Measurements from ENCODE around the gene PLS3. TPM values are rescaled to one million over a fixed set of nuclear protein-coding genes. Genes with fewer than 3 reads are reported as not detected.

PLS3 gene
- total and polyA plus RNA-seq, 12 donors, result 18.7 to 132 (median 50.3) TPM

DNA sequence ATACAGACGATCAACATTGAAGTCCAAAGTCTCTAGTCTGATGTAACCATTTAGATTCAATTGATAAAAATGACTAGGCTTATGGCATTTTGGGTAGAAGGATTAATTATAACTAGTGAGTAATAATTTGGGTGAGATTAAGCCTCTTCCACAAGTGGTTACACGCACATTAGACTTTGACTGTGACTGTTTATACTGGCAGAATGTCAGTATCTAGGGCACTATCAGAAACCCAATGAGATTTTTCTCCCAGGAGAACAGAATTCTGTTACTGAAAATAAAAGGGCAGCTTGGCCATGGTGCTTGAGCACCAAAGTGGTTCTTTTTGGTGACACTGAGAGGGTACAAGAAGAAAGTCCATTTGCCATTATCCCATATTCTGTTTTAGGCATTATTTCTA, 3.3 kb downstream of the PLS3 start:
- no peaks in the 10 kb centered on the region for H3K4me1 ChIP-seq (replicated peaks in 1 of 2)
- intact Hi-C loops (cut with DNase I), result loop anchor here in 1 of 2 donors (10.0 kb wide), 1 partner anchor 229 kb away; no protein-coding TSS in a partner anchor
- no peaks in the 10 kb centered on the region for H3K36me3 ChIP-seq (replicated peaks in 1 of 2)
- H3K27me3 ChIP-seq, result peaks cover 19% of the 10 kb centered on the region
- H3K27ac ChIP-seq, result no peak overlapping the region
- WGBS, 4 donors, result 29 to 40% (median 31%) methylated on average over 2 of the region's 2 CpGs
- DNase-seq, result no peak
- no peaks in the 10 kb centered on the region for H3K9me3 ChIP-seq (replicated peaks in 1 of 3)
- TF ChIP-seq, protein P1, sequence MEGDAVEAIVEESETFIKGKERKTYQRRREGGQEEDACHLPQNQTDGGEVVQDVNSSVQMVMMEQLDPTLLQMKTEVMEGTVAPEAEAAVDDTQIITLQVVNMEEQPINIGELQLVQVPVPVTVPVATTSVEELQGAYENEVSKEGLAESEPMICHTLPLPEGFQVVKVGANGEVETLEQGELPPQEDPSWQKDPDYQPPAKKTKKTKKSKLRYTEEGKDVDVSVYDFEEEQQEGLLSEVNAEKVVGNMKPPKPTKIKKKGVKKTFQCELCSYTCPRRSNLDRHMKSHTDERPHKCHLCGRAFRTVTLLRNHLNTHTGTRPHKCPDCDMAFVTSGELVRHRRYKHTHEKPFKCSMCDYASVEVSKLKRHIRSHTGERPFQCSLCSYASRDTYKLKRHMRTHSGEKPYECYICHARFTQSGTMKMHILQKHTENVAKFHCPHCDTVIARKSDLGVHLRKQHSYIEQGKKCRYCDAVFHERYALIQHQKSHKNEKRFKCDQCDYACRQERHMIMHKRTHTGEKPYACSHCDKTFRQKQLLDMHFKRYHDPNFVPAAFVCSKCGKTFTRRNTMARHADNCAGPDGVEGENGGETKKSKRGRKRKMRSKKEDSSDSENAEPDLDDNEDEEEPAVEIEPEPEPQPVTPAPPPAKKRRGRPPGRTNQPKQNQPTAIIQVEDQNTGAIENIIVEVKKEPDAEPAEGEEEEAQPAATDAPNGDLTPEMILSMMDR (IDR thresholded peaks at IDR 0.05), result no peak
- TF ChIP-seq POLR2A (IDR thresholded peaks at IDR 0.05), result no peak
- H3K4me3 ChIP-seq, result no peak overlapping the region

DNA sequence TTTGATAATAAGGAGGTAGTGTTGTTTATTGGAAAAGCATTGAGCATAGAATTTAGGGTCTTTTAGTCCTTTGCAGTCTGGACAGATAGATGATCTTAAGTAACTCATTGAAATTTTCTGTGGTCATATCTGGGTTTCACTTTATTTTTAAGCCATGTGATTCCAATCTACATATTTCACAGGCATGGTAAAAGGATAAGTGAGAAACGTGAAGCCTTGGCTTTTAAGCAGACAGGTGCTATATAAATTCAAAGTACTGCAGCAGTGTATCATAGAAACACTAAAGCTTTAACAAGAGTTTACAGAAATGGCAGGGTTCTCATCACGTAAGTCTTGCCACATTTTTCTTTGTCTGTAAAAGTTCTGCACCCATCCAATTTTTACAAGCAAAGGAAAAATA, 4.9 kb downstream of the PLS3 start:
- H3K27me3 ChIP-seq, result peaks cover 15% of the 10 kb centered on the region
- H3K4me3 ChIP-seq, result no peak overlapping the region
- 37 to 68% (median 50%) methylated on average over 2 of the region's 2 CpGs for WGBS, 4 donors
- no peak for DNase-seq
- TF ChIP-seq POLR2A (IDR thresholded peaks at IDR 0.05), result no peak
- TF ChIP-seq, protein P1 (IDR thresholded peaks at IDR 0.05), result no peak
- no peaks in the 10 kb centered on the region for H3K36me3 ChIP-seq (replicated peaks in 1 of 2)
- no peak overlapping the region for H3K27ac ChIP-seq
- no peaks in the 10 kb centered on the region for H3K9me3 ChIP-seq (replicated peaks in 1 of 3)
- intact Hi-C loops (cut with DNase I), result loop anchor here in 1 of 2 donors (10.0 kb wide), 1 partner anchor 231 kb away; no protein-coding TSS in a partner anchor
- H3K4me1 ChIP-seq (replicated peaks in 1 of 2), result no peaks in the 10 kb centered on the region

DNA sequence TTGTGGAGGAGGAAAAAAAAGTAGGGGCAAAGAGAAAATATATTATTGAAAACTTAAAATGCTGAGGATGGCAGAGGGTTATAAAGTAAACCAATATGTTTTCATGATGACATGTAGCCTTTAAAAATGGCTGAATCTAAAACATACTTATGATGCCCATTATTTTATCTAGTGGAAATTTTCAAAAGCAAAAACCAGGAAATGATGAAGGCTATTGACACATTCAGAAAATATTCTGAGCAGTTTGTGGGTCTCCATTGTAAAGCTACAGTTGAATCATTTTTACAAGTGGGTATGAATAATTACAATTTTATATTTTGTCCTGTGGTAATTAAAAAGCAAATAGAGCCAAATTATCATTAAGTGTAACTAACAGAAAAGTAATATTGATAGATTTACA, 10.7 kb downstream of the PLS3 start:
- H3K4me3 ChIP-seq, result no peak overlapping the region
- no peaks in the 10 kb centered on the region for H3K4me1 ChIP-seq (replicated peaks in 1 of 2)
- H3K9me3 ChIP-seq (replicated peaks in 1 of 3), result no peaks in the 10 kb centered on the region
- no peaks in the 10 kb centered on the region for H3K27me3 ChIP-seq
- intact Hi-C loops (cut with DNase I), result no loop called here
- H3K27ac ChIP-seq, result no peak overlapping the region
- DNase-seq, result no peak
- H3K36me3 ChIP-seq (replicated peaks in 1 of 2), result no peaks in the 10 kb centered on the region
- TF ChIP-seq POLR2A (IDR thresholded peaks at IDR 0.05), result no peak
- TF ChIP-seq, protein P1 (IDR thresholded peaks at IDR 0.05), result no peak

DNA sequence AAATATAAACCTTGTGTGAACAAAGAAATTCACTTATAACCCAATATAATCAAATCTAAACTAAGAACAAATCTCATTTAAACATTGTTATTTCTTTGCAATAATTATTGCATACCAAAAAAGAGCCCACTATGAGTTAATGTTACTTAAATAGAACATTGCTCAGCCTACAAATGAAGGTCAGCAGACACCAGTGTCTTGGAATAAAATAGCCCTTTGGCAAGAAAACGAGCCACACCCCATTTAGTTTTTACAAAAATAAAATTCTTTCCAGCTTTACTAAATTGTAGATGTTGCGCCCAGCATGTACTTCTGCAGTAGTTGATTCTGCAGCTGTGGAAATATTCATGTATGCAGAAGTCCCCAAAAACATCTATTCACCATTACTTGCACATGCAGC, 12.2 kb downstream of the PLS3 start:
- no peak for DNase-seq
- Histone ChIP-seq H3K4me1 (replicated peaks in 1 of 2) (no peaks in the 10 kb centered on the region), H3K27ac (no peak overlapping the region), H3K27me3 (no peaks in the 10 kb centered on the region), H3K36me3 (replicated peaks in 1 of 2) (no peaks in the 10 kb centered on the region), H3K9me3 (replicated peaks in 1 of 3) (no peaks in the 10 kb centered on the region), H3K4me3 (no peak overlapping the region)
- TF ChIP-seq POLR2A (IDR thresholded peaks at IDR 0.05), result no peak
- TF ChIP-seq, protein P1 (IDR thresholded peaks at IDR 0.05), result no peak
- 56 to 69% (median 62%) methylated on average over 2 of the region's 2 CpGs for WGBS, 4 donors
- intact Hi-C loops (cut with DNase I), result no loop called here
